HL-60 (cell line): ENCODE data around the gene IVD.
A peak's percentile ranks its signal among the peaks of the same experiment; 100 is the strongest.

Source experiments
- DNase-seq, 2 experiments: peaks; one replicate each; pipeline ENCODE4 v3.0.0-alpha.2; 2010 to 2020; ENCODE audit warnings: low read depth in 1 of 2, low spot score in 1 of 2
- H3K27ac ChIP-seq: fragments of 250-450 bp; sonication (Bioruptor Pico); replicated peaks from 2 replicates; pipeline ENCODE4 v1.5.1; 2020; ENCODE audit warnings: mild to moderate bottlenecking, moderate library complexity
- H3K27me3 ChIP-seq: fragments of 250-450 bp; sonication (Bioruptor Pico); 2 replicates; pipeline ENCODE4 v1.5.1; 2021; ENCODE audit warnings: mild to moderate bottlenecking, moderate library complexity; ENCODE audit not compliant: insufficient read depth, poor library complexity, severe bottlenecking
- H3K4me3 ChIP-seq: replicated peaks from 2 replicates; pipeline ENCODE4 v1.5.1; 2011; ENCODE audit warnings: mild to moderate bottlenecking, control low read depth, low read length; ENCODE audit not compliant: insufficient read depth
- GABPA ChIP-seq: IDR thresholded peaks from 2 replicates; pipeline ENCODE4 v1.6.1; 2012; ENCODE audit warnings: low read depth
- POLR2AphosphoS5 ChIP-seq: IDR thresholded peaks from 2 replicates; pipeline ENCODE4 v1.6.1; 2012; ENCODE audit warnings: low read depth
- SPI1 ChIP-seq: IDR thresholded peaks from 2 replicates; pipeline ENCODE4 v1.6.1; 2012; ENCODE audit warnings: low read depth, mild to moderate bottlenecking, borderline replicate concordance
- TF ChIP-seq, protein P1 (sequence below): IDR thresholded peaks from 2 replicates; pipeline ENCODE4 v1.6.1; 2012; ENCODE audit warnings: low read depth; ENCODE audit not compliant: insufficient replicate concordance
- TF ChIP-seq, protein P2 (sequence below): IDR thresholded peaks from one replicate; pipeline ENCODE4 v1.5.1; 2011; ENCODE audit warnings: low read length, control low read depth, inconsistent platforms; ENCODE audit not compliant: insufficient read depth

The IVD gene

GRCh38 chr15:40357723-40358470 is 47.7 kb upstream of the IVD start, which contains the start of gene DISP2:
Gene DISP2, plus strand, starts transcription at chr15:40358219. Its CDS starts 103 bp downstream, at chr15:40358322.
- H3K27ac ChIP-seq = no peak within 1 kb of the TSS
- H3K27me3 ChIP-seq = no peaks in the 10 kb centered on the region
- TF ChIP-seq, protein P1, sequence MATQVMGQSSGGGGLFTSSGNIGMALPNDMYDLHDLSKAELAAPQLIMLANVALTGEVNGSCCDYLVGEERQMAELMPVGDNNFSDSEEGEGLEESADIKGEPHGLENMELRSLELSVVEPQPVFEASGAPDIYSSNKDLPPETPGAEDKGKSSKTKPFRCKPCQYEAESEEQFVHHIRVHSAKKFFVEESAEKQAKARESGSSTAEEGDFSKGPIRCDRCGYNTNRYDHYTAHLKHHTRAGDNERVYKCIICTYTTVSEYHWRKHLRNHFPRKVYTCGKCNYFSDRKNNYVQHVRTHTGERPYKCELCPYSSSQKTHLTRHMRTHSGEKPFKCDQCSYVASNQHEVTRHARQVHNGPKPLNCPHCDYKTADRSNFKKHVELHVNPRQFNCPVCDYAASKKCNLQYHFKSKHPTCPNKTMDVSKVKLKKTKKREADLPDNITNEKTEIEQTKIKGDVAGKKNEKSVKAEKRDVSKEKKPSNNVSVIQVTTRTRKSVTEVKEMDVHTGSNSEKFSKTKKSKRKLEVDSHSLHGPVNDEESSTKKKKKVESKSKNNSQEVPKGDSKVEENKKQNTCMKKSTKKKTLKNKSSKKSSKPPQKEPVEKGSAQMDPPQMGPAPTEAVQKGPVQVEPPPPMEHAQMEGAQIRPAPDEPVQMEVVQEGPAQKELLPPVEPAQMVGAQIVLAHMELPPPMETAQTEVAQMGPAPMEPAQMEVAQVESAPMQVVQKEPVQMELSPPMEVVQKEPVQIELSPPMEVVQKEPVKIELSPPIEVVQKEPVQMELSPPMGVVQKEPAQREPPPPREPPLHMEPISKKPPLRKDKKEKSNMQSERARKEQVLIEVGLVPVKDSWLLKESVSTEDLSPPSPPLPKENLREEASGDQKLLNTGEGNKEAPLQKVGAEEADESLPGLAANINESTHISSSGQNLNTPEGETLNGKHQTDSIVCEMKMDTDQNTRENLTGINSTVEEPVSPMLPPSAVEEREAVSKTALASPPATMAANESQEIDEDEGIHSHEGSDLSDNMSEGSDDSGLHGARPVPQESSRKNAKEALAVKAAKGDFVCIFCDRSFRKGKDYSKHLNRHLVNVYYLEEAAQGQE = peak; percentile 93
- no peak for TF ChIP-seq SPI1
- peak within 1 kb of the TSS; percentile 52 for H3K4me3 ChIP-seq
- peak in 1 of 2 experiments; percentile 77 for DNase-seq

DNA sequence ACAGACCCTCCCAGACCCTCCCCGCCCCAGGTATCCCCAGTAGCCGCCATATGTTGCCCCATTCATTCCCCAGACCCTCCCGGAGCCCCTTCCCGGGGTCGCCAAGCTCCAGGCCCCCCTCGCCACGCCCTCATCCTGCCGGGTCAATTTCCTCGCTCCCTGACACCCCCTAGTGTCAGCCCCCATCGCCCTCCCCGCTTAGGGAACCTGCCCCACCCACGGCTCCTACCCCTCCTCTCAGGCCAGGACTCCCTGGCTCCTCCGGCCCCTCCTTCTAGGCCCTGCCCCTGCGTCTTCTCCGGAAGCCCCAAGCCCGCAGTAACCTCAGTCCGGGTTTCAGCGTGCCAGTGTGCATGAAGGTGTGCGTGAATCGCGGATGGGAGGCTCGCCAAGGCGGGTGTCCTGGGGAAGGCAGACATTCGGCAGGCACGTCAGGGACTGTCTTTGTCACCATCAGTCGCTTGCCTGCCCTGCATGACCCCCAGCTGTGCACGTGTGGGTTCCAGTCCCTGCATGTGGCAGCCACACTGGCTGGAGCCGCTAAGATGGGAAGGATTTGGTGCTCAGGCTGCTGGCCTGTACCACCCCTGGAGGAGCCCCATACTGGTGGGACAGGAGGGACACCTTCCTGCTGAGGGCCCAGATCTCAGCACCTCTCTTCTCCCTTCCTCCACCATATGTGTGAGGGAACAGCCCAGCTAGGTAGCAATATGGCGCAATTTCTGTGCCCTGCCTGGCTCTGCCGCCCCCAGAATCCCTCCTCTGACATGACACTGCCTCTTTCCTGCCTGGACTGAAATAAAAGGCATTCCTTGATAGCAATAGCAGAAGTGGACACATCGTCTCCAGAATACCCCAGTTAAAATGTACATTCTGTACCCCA is 46.9 kb upstream of the IVD start:
- peak overlapping the region; percentile 52 for H3K4me3 ChIP-seq
- no peaks in the 10 kb centered on the region for H3K27me3 ChIP-seq
- TF ChIP-seq POLR2AphosphoS5 (no peak), SPI1 (no peak), GABPA (no peak)
- TF ChIP-seq, protein P2, sequence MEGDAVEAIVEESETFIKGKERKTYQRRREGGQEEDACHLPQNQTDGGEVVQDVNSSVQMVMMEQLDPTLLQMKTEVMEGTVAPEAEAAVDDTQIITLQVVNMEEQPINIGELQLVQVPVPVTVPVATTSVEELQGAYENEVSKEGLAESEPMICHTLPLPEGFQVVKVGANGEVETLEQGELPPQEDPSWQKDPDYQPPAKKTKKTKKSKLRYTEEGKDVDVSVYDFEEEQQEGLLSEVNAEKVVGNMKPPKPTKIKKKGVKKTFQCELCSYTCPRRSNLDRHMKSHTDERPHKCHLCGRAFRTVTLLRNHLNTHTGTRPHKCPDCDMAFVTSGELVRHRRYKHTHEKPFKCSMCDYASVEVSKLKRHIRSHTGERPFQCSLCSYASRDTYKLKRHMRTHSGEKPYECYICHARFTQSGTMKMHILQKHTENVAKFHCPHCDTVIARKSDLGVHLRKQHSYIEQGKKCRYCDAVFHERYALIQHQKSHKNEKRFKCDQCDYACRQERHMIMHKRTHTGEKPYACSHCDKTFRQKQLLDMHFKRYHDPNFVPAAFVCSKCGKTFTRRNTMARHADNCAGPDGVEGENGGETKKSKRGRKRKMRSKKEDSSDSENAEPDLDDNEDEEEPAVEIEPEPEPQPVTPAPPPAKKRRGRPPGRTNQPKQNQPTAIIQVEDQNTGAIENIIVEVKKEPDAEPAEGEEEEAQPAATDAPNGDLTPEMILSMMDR = no peak
- TF ChIP-seq, protein P1 = no peak
- peak in 1 of 2 experiments; percentile 18 for DNase-seq
- no peak overlapping the region for H3K27ac ChIP-seq

DNA sequence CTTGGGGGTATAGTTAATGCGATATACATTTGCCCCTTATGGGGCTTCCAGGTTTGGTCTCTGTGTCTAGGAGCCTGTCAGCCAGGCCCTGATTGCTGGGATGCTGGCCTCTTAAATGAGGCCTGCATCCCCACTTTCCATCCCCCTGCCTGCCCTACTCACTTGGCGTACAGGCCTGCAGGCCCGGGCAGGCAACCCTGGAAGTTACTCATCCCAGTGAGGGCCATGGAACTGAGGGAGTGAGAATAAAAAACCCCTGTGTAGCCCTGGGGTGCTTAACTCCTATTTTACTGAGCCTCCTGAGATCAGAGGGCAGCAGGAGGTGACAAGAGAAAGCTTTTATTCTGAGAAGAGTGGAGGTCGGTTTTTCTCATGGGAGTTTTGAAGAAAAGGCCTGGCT is 45.6 kb upstream of the IVD start:
- TF ChIP-seq, protein P1 = no peak
- TF ChIP-seq, protein P2 = no peak
- TF ChIP-seq POLR2AphosphoS5 = no peak
- TF ChIP-seq GABPA = no peak
- TF ChIP-seq SPI1 = no peak
- no peaks in the 10 kb centered on the region for H3K27me3 ChIP-seq
- H3K4me3 ChIP-seq = no peak overlapping the region
- no peak overlapping the region for H3K27ac ChIP-seq
- no peak for DNase-seq
